GM21390 (cell line): ENCODE results near the gene NRIP1.
"Not testable (repeated sequence)": the region's sequence is repeated elsewhere in the genome, so short reads cannot be mapped to it uniquely, and the experiment has no call there.

Source experiments
- ATAC-seq: cut with Tn5 transposase; IDR thresholded peaks from one replicate; pipeline ENCODE4 v1.9.1; 2021; ENCODE audit not compliant: unreplicated experiment

NRIP1 gene

DNA sequence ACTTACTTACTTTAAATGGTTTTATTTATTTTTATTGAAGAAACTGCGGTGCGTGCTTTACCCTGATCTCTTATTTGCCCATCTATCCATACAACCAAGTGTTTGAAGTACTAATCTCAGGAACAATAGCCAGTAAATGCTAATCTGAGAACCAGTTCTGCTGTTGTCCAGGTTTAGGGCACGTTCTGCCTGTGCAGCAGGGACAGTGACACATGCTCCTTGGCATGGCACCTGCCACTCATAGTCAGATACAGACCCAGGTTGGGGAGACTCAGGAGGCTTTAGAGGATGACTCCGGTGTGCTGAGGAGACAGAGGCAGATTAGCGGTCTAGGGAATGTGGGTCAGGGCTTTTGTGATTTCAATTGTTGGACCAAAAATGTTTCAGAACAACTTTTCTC lies 83.6 kb downstream of the NRIP1 start:
- ATAC-seq, result no peak

- no peak for ATAC-seq
These were observed 85.5 kb downstream of the NRIP1 start for GRCh38 chr21:14979264-14979663.

DNA sequence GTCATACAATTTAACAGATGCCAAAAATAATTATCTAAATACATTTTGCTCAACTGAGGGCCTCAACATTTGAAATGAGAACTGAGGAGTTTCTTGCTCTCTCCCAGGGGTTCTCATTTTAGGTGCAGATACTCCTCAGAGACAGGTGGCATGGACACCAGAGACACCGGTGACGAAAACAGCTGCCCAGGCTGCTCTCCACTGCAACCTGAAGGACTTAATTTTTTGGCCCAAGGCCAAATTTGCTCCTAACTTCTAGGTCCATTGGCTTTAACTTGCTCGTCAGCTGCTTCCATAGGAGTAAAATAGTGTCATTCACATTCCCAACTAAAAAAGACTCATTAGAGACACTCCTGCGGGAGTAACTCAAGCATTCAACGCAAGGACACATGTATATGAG lies 87.0 kb downstream of the NRIP1 start:
- ATAC-seq, result no peak

- ATAC-seq, result no peak
These were observed 89.5 kb downstream of the NRIP1 start for GRCh38 chr21:14975136-14975919.

GRCh38 chr21:14972678-14973077 lies 92.1 kb downstream of the NRIP1 start:
- ATAC-seq, result no peak

- no peak for ATAC-seq
These were observed 96.0 kb downstream of the NRIP1 start for GRCh38 chr21:14968821-14969220.

DNA sequence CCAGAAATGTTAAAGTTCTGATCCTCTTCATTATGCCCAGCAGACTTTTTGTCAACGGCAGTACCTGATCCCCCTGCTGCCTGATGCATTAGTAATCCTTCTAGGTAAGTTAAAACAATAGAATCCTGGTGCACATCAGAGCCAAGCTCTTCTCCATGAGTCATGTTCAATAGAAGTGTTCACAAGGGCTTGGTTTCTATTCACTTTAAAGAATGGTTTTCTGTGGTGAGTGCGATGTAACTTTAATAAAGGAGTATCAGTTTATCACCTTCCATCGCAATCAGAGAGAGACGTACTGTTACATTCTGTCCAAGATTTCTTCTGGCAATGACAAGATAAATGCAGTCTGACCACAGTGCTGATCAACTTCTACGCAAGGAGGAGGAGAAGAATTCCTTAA lies 96.8 kb downstream of the NRIP1 start:
- no peak for ATAC-seq

DNA sequence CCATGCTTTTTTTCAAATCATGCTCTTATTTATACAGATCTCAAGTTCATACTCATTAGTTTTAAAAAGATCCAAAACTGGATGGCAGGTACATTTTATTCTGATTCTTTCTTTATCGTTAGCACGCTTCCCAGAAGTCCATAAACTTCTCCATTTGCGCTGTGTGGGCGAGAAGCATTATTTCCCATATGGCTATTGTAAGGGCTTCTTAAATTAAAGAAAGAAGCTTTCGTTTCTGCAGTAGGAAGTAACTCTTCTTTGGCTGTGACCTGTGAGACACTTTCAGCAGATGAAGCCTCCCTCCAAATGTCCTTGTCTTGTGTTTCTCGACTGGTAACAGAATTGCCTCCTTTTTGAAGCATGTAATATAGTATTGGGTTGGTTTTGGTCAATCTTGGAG lies 100.2 kb downstream of the NRIP1 start:
- no peak for ATAC-seq

DNA sequence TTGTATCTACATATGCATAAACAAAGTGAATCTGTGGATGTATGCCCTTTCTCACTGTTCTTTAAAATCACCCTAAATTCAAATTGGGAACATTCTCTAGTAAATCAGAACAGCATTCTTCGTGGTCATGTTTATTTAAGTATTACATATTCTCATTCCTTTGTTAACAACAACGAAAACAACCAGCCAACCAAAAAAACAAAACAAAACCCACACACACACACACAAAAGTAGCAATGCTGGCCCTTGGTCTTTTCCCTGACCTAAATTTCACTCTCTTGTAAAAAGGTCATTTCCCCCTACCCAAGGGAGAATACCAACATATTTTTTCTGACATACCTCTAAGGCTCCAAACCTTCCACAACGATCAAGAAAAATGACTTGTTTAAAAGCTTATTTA lies 102.6 kb downstream of the NRIP1 start:
- ATAC-seq, result no peak

DNA sequence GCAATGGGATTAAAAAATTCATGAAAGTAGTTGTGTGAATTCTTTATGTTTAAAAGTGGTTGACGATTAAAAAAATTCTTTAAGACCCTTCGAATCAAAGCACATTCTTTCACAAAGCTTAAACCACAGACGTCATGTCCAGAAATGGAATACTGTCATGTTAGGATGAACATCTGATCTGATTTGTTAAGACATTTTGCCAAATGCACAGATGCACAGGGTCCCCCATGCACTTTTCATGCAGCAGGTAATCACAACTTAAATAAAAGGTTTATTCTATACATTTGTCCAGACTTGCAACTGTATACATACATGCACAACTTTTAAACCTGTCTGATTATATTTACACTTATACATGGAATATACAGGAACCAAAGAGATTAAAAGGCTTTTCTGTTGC lies 103.3 kb downstream of the NRIP1 start:
- ATAC-seq, result no peak

DNA sequence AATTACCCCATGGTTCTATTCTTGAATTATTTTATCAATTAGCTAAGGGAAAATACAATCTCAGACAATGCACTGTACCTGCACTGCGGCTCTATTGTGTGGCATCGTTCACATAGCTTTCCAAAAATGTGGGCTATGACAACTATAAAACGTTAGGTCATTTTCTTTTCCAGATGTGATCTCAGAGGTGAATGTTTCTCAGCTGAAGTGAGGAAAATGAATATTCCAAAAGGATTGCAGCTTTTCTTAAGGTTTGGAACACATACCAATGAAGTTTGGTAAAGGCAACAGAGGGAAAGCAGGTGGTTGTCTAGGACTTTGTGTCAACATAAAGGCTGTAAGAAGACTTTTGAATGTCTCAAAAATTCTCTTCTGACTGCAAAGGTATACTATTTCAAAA lies 105.5 kb downstream of the NRIP1 start:
- no peak for ATAC-seq

GRCh38 chr21:14957836-14958235 lies 107.0 kb downstream of the NRIP1 start:
- ATAC-seq, result no peak

GRCh38 chr21:14956807-14957206 lies 108.0 kb downstream of the NRIP1 start:
- no peak for ATAC-seq

- no peak for ATAC-seq
These were observed 108.8 kb downstream of the NRIP1 start for GRCh38 chr21:14955936-14956520.

GRCh38 chr21:14952916-14953315 lies 111.9 kb downstream of the NRIP1 start:
- ATAC-seq, result no peak

DNA sequence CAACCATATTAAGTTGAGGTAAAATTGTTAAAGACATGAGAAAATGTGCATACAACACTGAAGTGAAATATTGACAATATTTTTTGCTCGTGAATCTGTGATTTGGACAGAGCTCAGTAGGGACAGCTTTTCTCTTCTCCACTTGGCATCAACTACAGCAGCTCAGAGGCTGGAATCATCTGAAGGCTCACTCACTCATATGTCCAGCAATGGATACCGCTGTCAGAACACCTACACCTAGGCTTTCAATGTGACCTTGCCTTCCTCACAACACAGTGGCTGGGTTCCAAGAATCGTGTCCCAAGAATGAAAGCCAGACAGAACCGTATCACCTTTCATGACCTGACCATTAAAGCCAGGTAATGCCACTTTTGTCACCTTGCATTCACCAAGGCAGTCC lies 115.2 kb downstream of the NRIP1 start:
- ATAC-seq, result no peak

DNA sequence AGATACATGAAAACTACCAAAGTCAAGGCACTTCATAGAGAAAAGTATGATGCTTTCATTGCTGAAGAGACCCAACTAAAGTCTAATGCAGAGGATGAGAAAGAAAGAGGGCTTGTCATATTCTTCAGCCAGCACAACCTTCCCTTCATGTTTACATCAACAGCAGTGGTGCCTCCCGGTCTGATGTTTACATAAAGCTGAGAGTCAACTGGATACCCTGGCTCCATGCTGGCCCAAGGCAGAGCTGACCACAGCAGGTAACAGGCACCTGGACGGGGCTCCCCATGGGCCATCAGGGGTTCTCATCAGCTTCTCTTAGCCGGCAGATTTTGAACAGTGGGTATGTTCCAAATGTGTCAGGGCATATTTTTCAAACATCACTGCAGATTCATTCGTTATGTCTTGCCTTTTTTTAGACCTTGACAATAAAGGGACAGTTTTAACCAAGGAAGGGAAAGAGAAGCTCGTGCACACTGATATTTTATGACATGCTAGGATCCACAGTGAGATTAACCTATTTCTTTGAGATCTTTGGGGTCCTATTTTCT lies 117.1 kb downstream of the NRIP1 start:
- no peak for ATAC-seq

- ATAC-seq, result no peak
These were observed 119.6 kb downstream of the NRIP1 start for GRCh38 chr21:14945176-14945575.

GRCh38 chr21:14943616-14944015 lies 121.2 kb downstream of the NRIP1 start:
- no peak for ATAC-seq

- ATAC-seq, result no peak
These were observed 121.9 kb downstream of the NRIP1 start for GRCh38 chr21:14942801-14943490.

DNA sequence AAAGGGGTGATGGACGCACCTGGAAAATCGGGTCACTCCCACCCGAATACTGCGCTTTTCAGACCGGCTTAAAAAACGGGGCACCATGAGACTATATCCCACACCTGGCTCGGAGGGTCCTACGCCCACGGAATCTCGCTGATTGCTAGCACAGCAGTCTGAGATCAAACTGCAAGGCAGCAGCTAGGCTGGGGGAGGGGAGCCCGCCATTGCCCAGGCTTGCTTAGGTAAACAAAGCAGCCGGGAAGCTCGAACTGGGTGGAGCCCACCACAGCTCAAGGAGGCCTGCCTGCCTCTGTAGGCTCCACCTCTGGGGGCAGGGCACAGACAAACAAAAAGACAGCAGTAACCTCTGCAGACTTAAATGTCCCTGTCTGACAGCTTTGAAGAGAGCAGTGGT lies 137.5 kb downstream of the NRIP1 start:
- ATAC-seq, result not testable (repeated sequence)

DNA sequence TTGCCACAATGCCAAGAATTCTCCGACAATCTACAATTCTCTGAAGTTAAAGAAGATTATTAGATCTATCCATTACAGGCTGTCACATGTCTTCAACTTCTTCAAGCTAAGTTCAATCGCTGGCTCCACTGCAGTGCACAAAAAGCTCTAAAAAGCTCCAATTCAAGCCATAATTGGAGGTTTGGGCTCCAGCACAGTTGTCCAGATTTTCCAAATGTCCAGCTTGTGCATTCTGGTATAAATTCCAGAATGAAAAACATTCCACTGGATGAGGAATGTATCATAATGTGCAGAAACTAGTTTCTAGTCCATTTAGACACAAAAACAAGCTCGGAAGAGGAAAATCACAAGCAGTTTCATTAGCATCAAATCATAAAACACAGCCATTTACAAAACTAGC lies 138.6 kb downstream of the NRIP1 start:
- ATAC-seq, result no peak
